Measurements from ENCODE around the gene ASAP3.

ASAP3 gene

DNA sequence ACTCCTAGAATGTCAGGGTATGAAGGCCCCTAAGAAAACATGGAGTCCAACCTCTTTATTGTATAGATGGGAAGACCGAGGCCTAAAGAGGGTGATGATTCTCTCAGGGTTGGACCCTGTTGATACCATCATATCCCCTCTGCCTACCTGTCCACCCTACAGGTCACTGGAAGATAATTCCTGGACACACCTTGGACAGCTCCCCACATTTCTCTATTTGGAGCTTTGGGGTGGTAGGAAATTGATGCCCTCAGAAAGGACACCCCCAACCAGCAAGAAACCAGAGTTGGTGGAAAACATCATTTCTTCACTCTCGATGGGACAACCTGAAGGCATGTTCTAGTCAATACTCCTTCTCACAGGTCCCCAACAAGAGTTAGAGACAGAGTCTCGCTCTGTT lies 56.4 kb downstream of the ASAP3 start:
- no peaks in the 10 kb centered on the region for H3K9me3 ChIP-seq (ENCODE audit: control insufficient read depth in 5 of 5, low read length in 5 of 5)
- peaks cover 2 to 26% (median 24%) of the 10 kb centered on the region in 5 donors for H3K4me1 ChIP-seq (ENCODE audit: control insufficient read depth in 5 of 5, insufficient read depth in 5 of 5, low read length in 5 of 5)
- H3K36me3 ChIP-seq (ENCODE audit: control insufficient read depth in 5 of 5, insufficient read depth in 5 of 5, low read length in 5 of 5): peaks cover 0 to 37% (median 29%) of the 10 kb centered on the region in 5 donors
- H3K27me3 ChIP-seq (ENCODE audit: control insufficient read depth in 5 of 5, insufficient read depth in 4 of 5, low read length in 5 of 5): no peaks in the 10 kb centered on the region
- no peak overlapping the region for H3K4me3 ChIP-seq (ENCODE audit: low read depth in 1 of 5, low read length in 5 of 5)
- H3K9ac ChIP-seq (ENCODE audit: low read length in 5 of 5): no peak overlapping the region
- H3K27ac ChIP-seq (ENCODE audit: low read depth, low read length): no peak overlapping the region

DNA sequence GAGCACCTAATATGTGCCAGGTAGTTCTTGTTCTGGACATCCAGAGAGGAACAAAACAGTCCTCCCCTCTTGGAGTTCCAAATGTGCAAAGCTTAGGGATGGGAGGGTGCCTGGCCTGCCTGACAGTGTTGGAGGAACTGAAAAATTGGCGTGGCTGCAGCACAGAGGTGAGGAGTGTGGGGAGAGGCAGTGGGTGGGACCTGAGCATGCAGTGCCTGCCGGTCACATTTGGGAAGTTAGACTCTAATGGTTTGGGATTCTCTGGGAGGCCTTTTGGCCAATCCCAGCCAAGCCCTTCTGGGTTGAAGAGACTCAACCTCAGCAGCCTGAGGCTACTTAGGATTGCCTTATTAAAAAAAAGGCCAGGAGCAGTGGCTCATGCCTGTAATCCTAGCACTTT lies 57.2 kb downstream of the ASAP3 start:
- no peak overlapping the region for H3K27ac ChIP-seq (ENCODE audit: low read depth, low read length)
- H3K4me1 ChIP-seq (ENCODE audit: control insufficient read depth in 5 of 5, insufficient read depth in 5 of 5, low read length in 5 of 5): peaks cover 9 to 34% (median 31%) of the 10 kb centered on the region in 5 donors
- H3K27me3 ChIP-seq (ENCODE audit: control insufficient read depth in 5 of 5, insufficient read depth in 4 of 5, low read length in 5 of 5): no peaks in the 10 kb centered on the region
- H3K9me3 ChIP-seq (ENCODE audit: control insufficient read depth in 5 of 5, low read length in 5 of 5): no peaks in the 10 kb centered on the region
- no peak overlapping the region for H3K9ac ChIP-seq (ENCODE audit: low read length in 5 of 5)
- no peak overlapping the region for H3K4me3 ChIP-seq (ENCODE audit: low read depth in 1 of 5, low read length in 5 of 5)
- H3K36me3 ChIP-seq (ENCODE audit: control insufficient read depth in 5 of 5, insufficient read depth in 5 of 5, low read length in 5 of 5): peaks cover 0 to 31% (median 23%) of the 10 kb centered on the region in 5 donors

DNA sequence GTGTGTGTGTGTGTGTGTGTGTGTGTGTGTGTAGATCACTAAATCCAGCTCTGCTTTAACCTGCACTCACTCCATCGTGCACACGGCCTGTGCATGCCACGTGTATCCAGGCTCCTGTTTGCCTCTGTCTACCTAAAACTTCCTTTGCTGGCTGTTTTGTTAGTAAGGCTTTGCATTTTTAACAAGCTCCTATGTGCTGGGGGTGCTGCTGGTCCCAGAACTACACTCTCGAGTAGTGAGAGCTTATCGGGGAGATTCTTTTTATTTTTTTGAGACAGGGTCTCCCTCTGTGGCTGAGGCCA lies 58.8 kb downstream of the ASAP3 start:
- Histone ChIP-seq H3K27me3 (ENCODE audit: control insufficient read depth in 5 of 5, insufficient read depth in 4 of 5, low read length in 5 of 5) (no peaks in the 10 kb centered on the region), H3K4me3 (ENCODE audit: low read depth in 1 of 5, low read length in 5 of 5) (peak overlapping the region; percentile 57 to 69 (median 66)), H3K9me3 (ENCODE audit: control insufficient read depth in 5 of 5, low read length in 5 of 5) (no peaks in the 10 kb centered on the region), H3K36me3 (ENCODE audit: control insufficient read depth in 5 of 5, insufficient read depth in 5 of 5, low read length in 5 of 5) (peaks cover 0 to 16% (median 7%) of the 10 kb centered on the region in 5 donors), H3K4me1 (ENCODE audit: control insufficient read depth in 5 of 5, insufficient read depth in 5 of 5, low read length in 5 of 5) (peaks cover 10 to 40% (median 34%) of the 10 kb centered on the region in 5 donors), H3K27ac (ENCODE audit: low read depth, low read length) (no peak overlapping the region), H3K9ac (ENCODE audit: low read length in 5 of 5) (peak overlapping the region in 2 of 5 donors; percentile 50 to 56)

DNA sequence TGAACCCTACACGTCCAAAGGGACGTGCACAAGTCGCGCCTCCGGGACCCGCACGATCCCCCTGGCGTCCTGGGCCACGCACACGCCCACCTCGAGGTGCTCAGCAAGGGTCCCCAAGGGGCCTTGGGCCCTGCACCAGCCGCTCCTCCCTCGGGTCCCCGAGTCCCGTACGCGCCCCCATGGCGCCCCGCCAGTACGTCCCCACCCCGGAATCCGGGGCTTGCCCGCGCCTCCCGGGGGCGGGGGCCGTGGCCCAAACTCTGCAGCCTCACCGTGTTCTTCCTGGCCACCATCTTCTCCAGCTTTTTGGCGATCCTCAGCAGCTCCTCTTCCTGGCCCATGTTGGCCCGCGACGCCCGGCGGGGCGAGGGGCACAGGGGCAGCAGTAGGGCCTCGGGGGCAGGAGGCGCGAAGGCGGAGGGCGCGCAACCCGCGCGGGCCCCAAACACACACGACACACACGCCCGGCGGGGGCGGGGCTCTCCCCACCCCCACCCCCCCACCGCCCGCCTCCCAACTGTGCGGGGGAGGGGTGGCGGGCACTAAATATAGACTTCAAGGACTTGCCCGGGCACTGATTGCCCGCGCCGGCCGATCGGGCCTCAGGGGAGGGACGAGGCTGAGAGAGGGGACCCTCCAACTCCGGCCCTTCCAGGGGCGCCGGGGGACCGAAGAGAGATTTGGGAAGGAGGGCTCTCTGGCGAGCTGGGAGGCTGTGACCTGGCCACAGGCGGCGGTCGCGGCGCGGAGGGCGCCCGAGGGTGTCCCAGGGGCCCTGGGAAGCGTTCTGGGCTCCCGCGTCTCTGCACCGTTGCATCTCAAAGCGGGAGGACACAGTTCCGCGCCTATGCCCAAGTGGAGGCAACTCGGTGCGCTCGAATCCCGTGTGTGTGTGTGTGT lies 59.4 kb downstream of the ASAP3 start, which contains the start of gene TCEA3:
TCEA3 (minus strand) TSS at position 456 of the 900 bp plus-strand sequence; CDS start at position 341, 115 bp downstream.
- Histone ChIP-seq H3K9me3 (ENCODE audit: control insufficient read depth in 5 of 5, low read length in 5 of 5) (no peaks in the 10 kb centered on the region), H3K27ac (ENCODE audit: low read depth, low read length) (no peak within 1 kb of the TSS), H3K9ac (ENCODE audit: low read length in 5 of 5) (peak within 1 kb of the TSS in 2 of 5 donors; percentile 61 to 75), H3K36me3 (ENCODE audit: control insufficient read depth in 5 of 5, insufficient read depth in 5 of 5, low read length in 5 of 5) (peaks cover 0 to 10% (median 3%) of the 10 kb centered on the region in 5 donors), H3K4me1 (ENCODE audit: control insufficient read depth in 5 of 5, insufficient read depth in 5 of 5, low read length in 5 of 5) (peaks cover 10 to 40% (median 34%) of the 10 kb centered on the region in 5 donors), H3K4me3 (ENCODE audit: low read depth in 1 of 5, low read length in 5 of 5) (peak within 1 kb of the TSS; percentile 64 to 69 (median 66)), H3K27me3 (ENCODE audit: control insufficient read depth in 5 of 5, insufficient read depth in 4 of 5, low read length in 5 of 5) (no peaks in the 10 kb centered on the region)

DNA sequence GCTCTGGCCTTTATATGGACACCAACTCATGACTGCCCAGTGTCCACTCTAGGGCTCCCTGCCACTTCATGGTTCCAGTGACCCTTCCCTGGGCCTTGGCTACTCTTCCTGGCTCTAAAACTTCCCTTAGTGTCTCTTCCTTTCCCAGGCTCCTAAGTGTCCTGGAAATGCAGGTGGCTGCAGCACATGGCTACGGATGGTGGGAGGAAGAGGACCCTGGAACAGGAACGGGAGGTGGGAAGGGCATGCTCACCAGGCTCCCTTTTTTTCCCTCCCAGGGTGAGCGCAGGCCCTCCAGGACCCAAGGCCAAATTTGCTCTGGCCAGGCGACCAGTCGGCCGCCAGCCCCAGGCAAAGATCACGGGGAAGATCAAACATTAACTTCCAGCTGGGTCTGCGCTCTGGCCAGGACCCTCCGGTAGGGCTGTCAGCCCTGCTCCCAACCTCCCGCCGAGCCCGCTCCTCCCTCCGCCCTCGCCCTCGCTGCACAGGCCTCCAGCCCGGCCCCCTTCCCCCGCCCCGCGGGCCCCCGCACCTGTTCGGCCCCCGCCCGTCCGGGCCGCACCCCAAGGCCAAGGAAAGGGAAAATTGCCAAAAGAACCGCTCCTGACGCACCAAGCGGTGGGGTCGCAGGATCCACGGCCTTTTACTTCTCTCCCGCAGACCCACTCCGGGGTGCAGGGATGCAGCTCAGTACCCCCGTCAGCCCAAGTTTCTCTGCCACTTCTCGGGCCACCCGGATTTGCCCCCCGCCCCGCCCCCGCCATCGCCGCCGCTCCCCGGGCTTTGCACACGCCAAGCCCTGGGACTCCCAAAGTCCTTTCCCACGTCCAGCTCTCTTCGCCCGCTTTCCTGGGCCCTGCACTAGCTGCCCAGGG lies 60.3 kb downstream of the ASAP3 start:
- Histone ChIP-seq H3K27ac (ENCODE audit: low read depth, low read length) (no peak overlapping the region), H3K9ac (ENCODE audit: low read length in 5 of 5) (peak overlapping the region in 2 of 5 donors; percentile 61 to 75), H3K4me1 (ENCODE audit: control insufficient read depth in 5 of 5, insufficient read depth in 5 of 5, low read length in 5 of 5) (peaks cover 10 to 40% (median 34%) of the 10 kb centered on the region in 5 donors), H3K36me3 (ENCODE audit: control insufficient read depth in 5 of 5, insufficient read depth in 5 of 5, low read length in 5 of 5) (peaks cover 0 to 3% (median 0%) of the 10 kb centered on the region in 5 donors), H3K9me3 (ENCODE audit: control insufficient read depth in 5 of 5, low read length in 5 of 5) (no peaks in the 10 kb centered on the region), H3K27me3 (ENCODE audit: control insufficient read depth in 5 of 5, insufficient read depth in 4 of 5, low read length in 5 of 5) (no peaks in the 10 kb centered on the region), H3K4me3 (ENCODE audit: low read depth in 1 of 5, low read length in 5 of 5) (peak overlapping the region; percentile 19 to 69 (median 66))

DNA sequence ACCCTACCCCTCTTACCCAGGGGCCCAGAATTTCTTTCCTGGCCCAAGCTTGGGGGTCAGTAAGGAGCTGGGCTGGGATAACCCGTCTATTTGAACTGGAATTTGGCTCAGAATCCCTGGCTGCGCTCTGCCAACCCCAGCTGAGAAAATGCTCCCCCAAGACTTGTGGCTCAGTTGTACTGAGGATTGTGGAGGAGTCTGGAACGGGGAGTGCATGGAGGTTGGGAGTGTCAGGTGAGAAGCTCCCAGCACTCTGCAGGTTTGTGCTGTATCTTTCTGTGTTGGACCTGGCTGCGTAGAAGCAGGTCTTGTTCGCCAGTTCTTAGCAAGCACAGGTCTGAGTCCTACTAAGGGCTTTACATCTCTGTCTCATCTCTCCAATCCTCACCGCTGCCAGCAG lies 61.0 kb downstream of the ASAP3 start:
- peaks cover 10 to 40% (median 34%) of the 10 kb centered on the region in 5 donors for H3K4me1 ChIP-seq (ENCODE audit: control insufficient read depth in 5 of 5, insufficient read depth in 5 of 5, low read length in 5 of 5)
- no peaks in the 10 kb centered on the region for H3K27me3 ChIP-seq (ENCODE audit: control insufficient read depth in 5 of 5, insufficient read depth in 4 of 5, low read length in 5 of 5)
- H3K27ac ChIP-seq (ENCODE audit: low read depth, low read length): peak overlapping the region; percentile 9
- H3K9me3 ChIP-seq (ENCODE audit: control insufficient read depth in 5 of 5, low read length in 5 of 5): no peaks in the 10 kb centered on the region
- H3K36me3 ChIP-seq (ENCODE audit: control insufficient read depth in 5 of 5, insufficient read depth in 5 of 5, low read length in 5 of 5): peaks cover 0 to 3% (median 0%) of the 10 kb centered on the region in 5 donors
- H3K4me3 ChIP-seq (ENCODE audit: low read depth in 1 of 5, low read length in 5 of 5): peak overlapping the region in 4 of 5 donors; percentile 19 to 69 (median 56)
- H3K9ac ChIP-seq (ENCODE audit: low read length in 5 of 5): peak overlapping the region in 1 of 5 donors; percentile 35

DNA sequence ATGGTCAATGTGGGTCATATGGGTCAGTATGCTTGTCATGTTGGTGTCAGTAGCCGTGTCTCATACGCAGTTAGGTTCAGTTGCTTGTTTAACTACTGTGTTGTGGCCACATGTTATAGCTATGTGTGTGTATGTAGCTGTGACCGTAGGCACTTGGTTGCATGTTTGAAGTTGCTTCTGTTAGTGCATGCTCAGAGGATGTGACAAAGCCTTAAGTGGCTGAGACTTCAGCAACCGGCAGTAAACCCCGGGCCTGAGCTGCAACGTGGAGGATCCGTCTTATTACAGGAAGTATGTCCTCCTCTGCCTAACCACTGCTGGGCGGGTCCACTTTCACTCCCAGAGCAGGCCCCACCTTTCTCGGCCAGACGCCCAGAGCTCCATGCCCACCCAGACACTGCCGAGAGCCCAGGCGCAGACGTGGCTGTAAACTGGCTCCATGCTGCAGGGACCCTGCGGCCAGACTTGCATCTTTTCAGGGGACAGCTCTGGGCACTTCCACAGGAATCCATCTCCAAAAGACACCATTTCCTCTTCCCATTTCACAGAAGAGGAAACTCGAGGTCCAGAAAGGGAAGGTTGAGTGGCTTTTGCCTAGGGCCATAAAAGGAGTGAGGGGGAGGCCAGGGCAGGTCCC lies 61.6 kb downstream of the ASAP3 start:
- Histone ChIP-seq H3K9me3 (ENCODE audit: control insufficient read depth in 5 of 5, low read length in 5 of 5) (no peaks in the 10 kb centered on the region), H3K27me3 (ENCODE audit: control insufficient read depth in 5 of 5, insufficient read depth in 4 of 5, low read length in 5 of 5) (no peaks in the 10 kb centered on the region), H3K4me3 (ENCODE audit: low read depth in 1 of 5, low read length in 5 of 5) (peak overlapping the region in 4 of 5 donors; percentile 26 to 36 (median 34)), H3K36me3 (ENCODE audit: control insufficient read depth in 5 of 5, insufficient read depth in 5 of 5, low read length in 5 of 5) (peaks cover 0 to 1% (median 0%) of the 10 kb centered on the region in 5 donors), H3K27ac (ENCODE audit: low read depth, low read length) (peak overlapping the region; percentile 9), H3K4me1 (ENCODE audit: control insufficient read depth in 5 of 5, insufficient read depth in 5 of 5, low read length in 5 of 5) (peaks cover 10 to 40% (median 34%) of the 10 kb centered on the region in 5 donors), H3K9ac (ENCODE audit: low read length in 5 of 5) (no peak overlapping the region)

DNA sequence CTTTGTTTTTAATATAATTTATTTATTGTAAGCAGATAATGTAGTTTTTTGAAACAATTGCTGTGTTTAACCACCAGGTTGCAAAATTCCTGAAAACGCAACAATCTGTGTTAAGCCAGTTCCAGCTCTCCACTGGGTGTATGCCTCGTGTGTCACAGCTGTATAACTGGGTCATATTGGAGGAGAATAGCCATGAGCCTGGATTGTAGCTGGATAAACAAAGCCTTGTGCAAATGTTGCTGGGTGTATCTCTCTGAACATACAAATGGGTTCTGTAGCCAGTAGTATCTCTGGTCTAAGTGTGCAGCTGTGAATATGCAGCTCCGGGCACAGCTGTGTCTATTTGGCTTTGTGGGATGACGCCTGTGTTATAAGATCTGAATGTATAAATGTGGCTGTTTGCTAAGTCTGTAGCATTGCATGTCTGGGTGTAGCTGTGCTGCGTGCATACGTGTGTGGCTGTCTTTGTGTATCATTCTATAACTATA lies 62.2 kb downstream of the ASAP3 start:
- Histone ChIP-seq H3K4me3 (ENCODE audit: low read depth in 1 of 5, low read length in 5 of 5) (peak overlapping the region in 4 of 5 donors; percentile 26 to 36 (median 34)), H3K9ac (ENCODE audit: low read length in 5 of 5) (no peak overlapping the region), H3K27ac (ENCODE audit: low read depth, low read length) (peak overlapping the region; percentile 9)

DNA sequence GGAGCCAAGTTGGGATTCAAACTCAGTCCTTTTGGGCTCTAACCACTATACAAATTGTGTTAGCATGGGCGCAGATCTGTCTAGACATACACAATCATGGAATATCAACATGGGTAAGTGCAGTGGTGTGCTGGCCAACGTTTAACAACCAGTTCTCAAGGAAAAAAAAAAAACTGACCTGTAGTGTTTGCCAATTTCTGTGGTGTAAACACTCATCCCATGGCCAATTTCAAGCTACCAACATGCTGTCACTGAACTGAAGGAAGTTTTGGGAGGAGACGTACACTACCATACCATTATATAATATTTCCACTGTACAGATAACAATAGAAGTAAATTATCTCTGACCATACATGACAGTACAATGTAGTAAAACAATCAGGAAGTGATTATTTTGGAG lies 62.6 kb downstream of the ASAP3 start:
- no peaks in the 10 kb centered on the region for H3K27me3 ChIP-seq (ENCODE audit: control insufficient read depth in 5 of 5, insufficient read depth in 4 of 5, low read length in 5 of 5)
- H3K4me1 ChIP-seq (ENCODE audit: control insufficient read depth in 5 of 5, insufficient read depth in 5 of 5, low read length in 5 of 5): peaks cover 10 to 40% (median 34%) of the 10 kb centered on the region in 5 donors
- H3K27ac ChIP-seq (ENCODE audit: low read depth, low read length): no peak overlapping the region
- H3K4me3 ChIP-seq (ENCODE audit: low read depth in 1 of 5, low read length in 5 of 5): no peak overlapping the region
- H3K36me3 ChIP-seq (ENCODE audit: control insufficient read depth in 5 of 5, insufficient read depth in 5 of 5, low read length in 5 of 5): peaks cover 0 to 9% (median 5%) of the 10 kb centered on the region in 5 donors
- no peaks in the 10 kb centered on the region for H3K9me3 ChIP-seq (ENCODE audit: control insufficient read depth in 5 of 5, low read length in 5 of 5)
- H3K9ac ChIP-seq (ENCODE audit: low read length in 5 of 5): no peak overlapping the region

More for the DNA sequence above, 62.2 kb downstream of the ASAP3 start:
- Histone ChIP-seq H3K27me3 (ENCODE audit: control insufficient read depth in 5 of 5, insufficient read depth in 4 of 5, low read length in 5 of 5) (no peaks in the 10 kb centered on the region), H3K4me1 (ENCODE audit: control insufficient read depth in 5 of 5, insufficient read depth in 5 of 5, low read length in 5 of 5) (peaks cover 10 to 40% (median 34%) of the 10 kb centered on the region in 5 donors), H3K36me3 (ENCODE audit: control insufficient read depth in 5 of 5, insufficient read depth in 5 of 5, low read length in 5 of 5) (peaks cover 0 to 6% (median 1%) of the 10 kb centered on the region in 5 donors), H3K9me3 (ENCODE audit: control insufficient read depth in 5 of 5, low read length in 5 of 5) (no peaks in the 10 kb centered on the region)

Measured in subcutaneous abdominal adipose tissue (tissue), 5 donors.